ENCODE measurements around the gene FLNA.

- TF ChIP-seq CTCF (conservative IDR thresholded peaks at IDR 0.05) (no peak), ZFX (IDR thresholded peaks at IDR 0.05) (no peak)
Measured at GRCh38 chrX:154379569-154379951, 5.1 kb upstream of the FLNA start.
